Measurements from ENCODE around the gene FBN2.

DNA sequence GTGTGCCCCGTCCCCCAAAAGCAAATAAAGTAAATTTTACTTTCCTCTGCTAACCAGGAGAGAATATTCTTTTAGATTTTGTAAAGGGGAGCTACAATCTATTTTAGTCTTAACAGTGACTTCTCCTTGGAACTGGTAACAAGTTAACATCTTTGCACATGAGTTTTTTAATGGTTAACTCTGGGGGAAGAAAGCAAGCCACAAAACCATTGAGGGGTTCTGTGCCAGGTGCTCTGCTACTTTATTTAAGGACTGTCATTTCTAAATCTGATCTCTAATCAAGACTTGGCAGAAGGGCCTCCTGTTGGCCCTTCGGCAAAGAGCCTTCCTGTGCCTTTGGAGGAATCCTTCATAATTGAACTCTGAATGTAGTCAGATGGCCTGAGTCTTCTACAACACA lies 301.0 kb downstream of the FBN2 start:
- TF ChIP-seq CTCF (IDR thresholded peaks at IDR 0.05) (no peak), POLR2AphosphoS5 (IDR thresholded peaks at IDR 0.05; ENCODE audit: insufficient read depth in 1 of 2, low read depth in 1 of 2) (no peak), POLR2A (IDR thresholded peaks at IDR 0.05) (no peak)
